HEK293T (cell line): ENCODE results near the gene ZBTB24.
"Not testable (repeated sequence)": the region's sequence is repeated elsewhere in the genome, so short reads cannot be mapped to it uniquely, and the experiment has no call there.

Source experiments
- CTCF ChIA-PET: fragments of 350-600 bp; formaldehyde crosslinking; extraction: SDS; loops from one replicate; lab custom pipeline; 2021; ENCODE audit warnings: antibody characterized with exemption, inconsistent platforms; lab: Yijun Ruan, JAX
- POLR2A ChIA-PET: fragments of 350-600 bp; formaldehyde crosslinking; extraction: SDS; loops from one replicate; lab custom pipeline; 2020; ENCODE audit warnings: antibody characterized with exemption, inconsistent platforms; lab: Yijun Ruan, JAX
- DNase-seq: peaks from one replicate; pipeline ENCODE4 v3.0.0; 2012; ENCODE audit warnings: mixed read lengths; ENCODE audit errors: extremely low spot score
- ARNT ChIP-seq: fragments of 450-650 bp; IDR thresholded peaks from 2 replicates; pipeline ENCODE4 v1.6.1; 2017; ENCODE audit warnings: mild to moderate bottlenecking
- BHLHE40 ChIP-seq: fragments of 450-650 bp; IDR thresholded peaks from 2 replicates; pipeline ENCODE4 v1.6.1; 2016; ENCODE audit warnings: mild to moderate bottlenecking, moderate library complexity, borderline replicate concordance
- CTBP1 ChIP-seq: fragments of 450-650 bp; IDR thresholded peaks from 2 replicates; pipeline ENCODE4 v1.6.1; 2016; ENCODE audit warnings: borderline replicate concordance
- ELF4 ChIP-seq: fragments of 450-650 bp; IDR thresholded peaks from 2 replicates; pipeline ENCODE4 v1.6.1; 2017; ENCODE audit warnings: antibody characterized with exemption
- FOXA1 ChIP-seq: fragments of 450-650 bp; IDR thresholded peaks from 2 replicates; pipeline ENCODE4 v1.6.1; 2016; ENCODE audit warnings: mild to moderate bottlenecking
- FOXK2 ChIP-seq: fragments of 450-650 bp; IDR thresholded peaks from 2 replicates; pipeline ENCODE4 v1.6.1; 2016; ENCODE audit warnings: mild to moderate bottlenecking
- FOXM1 ChIP-seq: fragments of 450-650 bp; IDR thresholded peaks from 2 replicates; pipeline ENCODE4 v1.6.1; 2017; ENCODE audit warnings: mild to moderate bottlenecking, borderline replicate concordance
- HDGF ChIP-seq: fragments of 450-650 bp; IDR thresholded peaks from 2 replicates; pipeline ENCODE4 v1.6.1; 2017; ENCODE audit warnings: antibody characterized with exemption, borderline replicate concordance
- L3MBTL2 ChIP-seq: fragments of 450-650 bp; conservative IDR thresholded peaks from 2 replicates; pipeline ENCODE4 v1.6.1; 2016; ENCODE audit warnings: mild to moderate bottlenecking
- LEF1 ChIP-seq: fragments of 450-650 bp; IDR thresholded peaks from 2 replicates; pipeline ENCODE4 v1.6.1; 2017; ENCODE audit warnings: mild to moderate bottlenecking, borderline replicate concordance
- NFRKB ChIP-seq: fragments of 450-650 bp; IDR thresholded peaks from 2 replicates; pipeline ENCODE4 v1.6.1; 2016; ENCODE audit warnings: mild to moderate bottlenecking, moderate library complexity
- PKNOX1 ChIP-seq: fragments of 450-650 bp; IDR thresholded peaks from 2 replicates; pipeline ENCODE4 v1.6.1; 2016
- SP1 ChIP-seq: fragments of 450-650 bp; IDR thresholded peaks from 2 replicates; pipeline ENCODE4 v1.6.1; 2017
- SUZ12 ChIP-seq: fragments of 450-650 bp; IDR thresholded peaks from 2 replicates; pipeline ENCODE4 v1.6.1; 2016; ENCODE audit warnings: mild to moderate bottlenecking
- TARDBP ChIP-seq: fragments of 450-650 bp; IDR thresholded peaks from 2 replicates; pipeline ENCODE4 v1.6.1; 2016
- ZNF384 ChIP-seq: fragments of 450-650 bp; IDR thresholded peaks from 2 replicates; pipeline ENCODE4 v1.6.1; 2016

The ZBTB24 gene

GRCh38 chr6:109467696-109468095 is 15.3 kb downstream of the ZBTB24 start:
- ChIA-PET POLR2A (no interaction called here), CTCF (no interaction called here)
- no peak for TF ChIP-seq FOXM1
- TF ChIP-seq TARDBP, result no peak
- no peak for TF ChIP-seq CTBP1
- TF ChIP-seq FOXK2, result no peak
- no peak for TF ChIP-seq LEF1
- TF ChIP-seq L3MBTL2, result no peak
- TF ChIP-seq BHLHE40, result no peak
- no peak for TF ChIP-seq ZNF384
- no peak for TF ChIP-seq HDGF
- TF ChIP-seq SP1, result no peak
- no peak for TF ChIP-seq SUZ12
- TF ChIP-seq PKNOX1, result no peak
- TF ChIP-seq ELF4, result no peak
- TF ChIP-seq ARNT, result no peak
- TF ChIP-seq FOXA1, result no peak
- TF ChIP-seq NFRKB, result no peak
- no peak for DNase-seq

- POLR2A ChIA-PET, result interaction anchor here (1.1 to 1.5 kb wide), 2 partner anchors 10 to 14 kb away, joined by 3 to 6 read pairs; partner anchors contain the start of gene MICAL1
- CTCF ChIA-PET, result no interaction called here
These were observed 16.7 kb downstream of the ZBTB24 start for GRCh38 chr6:109466212-109466923.

GRCh38 chr6:109465772-109466171 is 17.2 kb downstream of the ZBTB24 start:
- no peak for DNase-seq
- TF ChIP-seq CTBP1 (no peak), ELF4 (no peak), FOXM1 (no peak), BHLHE40 (no peak), SUZ12 (no peak), TARDBP (no peak), SP1 (no peak), NFRKB (no peak), ARNT (no peak), PKNOX1 (no peak), ZNF384 (no peak), L3MBTL2 (no peak), HDGF (no peak)
- POLR2A ChIA-PET, result interaction anchor here (1.1 to 1.5 kb wide), 2 partner anchors 9 to 14 kb away, joined by 3 to 6 read pairs; partner anchors contain the start of gene MICAL1
- CTCF ChIA-PET, result interaction anchor here (0.6 kb wide), 1 partner anchor 1576 kb away, joined by 7 read pairs; no protein-coding TSS in a partner anchor

More at GRCh38 chr6:109466212-109466923, 16.7 kb downstream of the ZBTB24 start:
- DNase-seq, result no peak
- TF ChIP-seq CTBP1 (no peak), FOXA1 (no peak), ELF4 (no peak), FOXK2 (no peak), ZNF384 (no peak), LEF1 (no peak), SUZ12 (no peak), NFRKB (no peak), SP1 (no peak), HDGF (no peak), FOXM1 (no peak), TARDBP (no peak), ARNT (no peak), BHLHE40 (no peak), L3MBTL2 (no peak)

- TF ChIP-seq BHLHE40 (no peak), SP1 (no peak), TARDBP (no peak), FOXM1 (no peak), LEF1 (no peak), L3MBTL2 (no peak), NFRKB (no peak), SUZ12 (no peak), FOXK2 (no peak), ARNT (no peak), HDGF (no peak)
- ChIA-PET CTCF (no interaction called here), POLR2A (no interaction called here)
- DNase-seq, result no peak
These were observed 21.1 kb downstream of the ZBTB24 start for GRCh38 chr6:109461733-109462526.

GRCh38 chr6:109461205-109461604 is 21.8 kb downstream of the ZBTB24 start:
- POLR2A ChIA-PET, result interaction anchor here (1.3 kb wide), 1 partner anchor 18 kb away, joined by 4 read pairs; no protein-coding TSS in a partner anchor
- DNase-seq, CTCF ChIA-PET: not testable (repeated sequence)

- CTCF ChIA-PET, result interaction anchor here (0.6 to 1.0 kb wide), 3 partner anchors 18 to 273 kb away, joined by 4 to 6 read pairs (median 4); no protein-coding TSS in a partner anchor
- POLR2A ChIA-PET, result interaction anchor here (1.3 kb wide), 1 partner anchor 17 kb away, joined by 4 read pairs; no protein-coding TSS in a partner anchor
- DNase-seq, result no peak
- TF ChIP-seq NFRKB (no peak), ZNF384 (no peak), HDGF (no peak), ARNT (no peak), FOXA1 (no peak), FOXM1 (no peak), FOXK2 (no peak), SUZ12 (no peak), TARDBP (no peak), ELF4 (no peak), BHLHE40 (no peak), CTBP1 (no peak), PKNOX1 (no peak), L3MBTL2 (no peak), LEF1 (no peak), SP1 (no peak)
These were observed 22.7 kb downstream of the ZBTB24 start for GRCh38 chr6:109460161-109460829.
